Keratinocyte (primary cell): ENCODE data around the gene MED12L. TPM values are rescaled to one million over a fixed set of nuclear protein-coding genes. Genes with fewer than 3 reads are reported as not detected.

Source experiments
- DNase-seq: peaks from one replicate; pipeline ENCODE4 v3.0.0-alpha.2; 2011; ENCODE audit warnings: low read depth, missing footprints, low spot score
- FAIRE-seq: peaks from 2 replicates; lab custom pipeline; 2011; peaks lifted over from hg19 to GRCh38; lab: Jason Lieb, UNC
- H2AFZ ChIP-seq: 2 replicates; pipeline ENCODE4 v1.6.0; 2012; ENCODE audit warnings: low read length, control low read depth, inconsistent platforms; ENCODE audit not compliant: control insufficient read depth
- H3K27ac ChIP-seq: 2 replicates; pipeline ENCODE4 v1.5.1; 2011; ENCODE audit warnings: low read length; ENCODE audit not compliant: control insufficient read depth, insufficient read depth
- H3K27me3 ChIP-seq: 3 replicates; pipeline ENCODE4 v1.6.0; 2011; ENCODE audit warnings: low read length; ENCODE audit not compliant: control insufficient read depth, insufficient read depth; ENCODE audit errors: extremely low read depth
- H3K36me3 ChIP-seq, 2 experiments: 2 replicates in 1 of 2; 3 replicates in 1 of 2; pipeline ENCODE4 v1.5.1; 2011; ENCODE audit warnings: low read length in 2 of 2, mild to moderate bottlenecking in 1 of 2; ENCODE audit not compliant: control insufficient read depth in 2 of 2, insufficient read depth in 2 of 2; ENCODE audit errors: extremely low read depth in 1 of 2
- H3K4me1 ChIP-seq: 3 replicates; pipeline ENCODE4 v1.5.1; 2011; ENCODE audit warnings: low read length; ENCODE audit not compliant: control insufficient read depth, insufficient read depth; ENCODE audit errors: extremely low read depth
- H3K4me2 ChIP-seq: 3 replicates; pipeline ENCODE4 v1.6.0; 2011; ENCODE audit warnings: low read depth, low read length; ENCODE audit not compliant: control insufficient read depth, insufficient read depth; ENCODE audit errors: extremely low read depth
- H3K4me3 ChIP-seq, 3 experiments: fragments of 200-600 bp in 1 of 3; sonication (generic) in 1 of 3; 2 replicates in 2 of 3; 3 replicates in 1 of 3; pipeline ENCODE4 v1.5.1; 2011 to 2016; ENCODE audit warnings: low read length in 3 of 3, mild to moderate bottlenecking in 3 of 3, control low read depth in 2 of 3, inconsistent platforms in 1 of 3, low read depth in 1 of 3, mixed read lengths in 1 of 3, mixed run types in 1 of 3, moderate library complexity in 1 of 3; ENCODE audit not compliant: control insufficient read depth in 2 of 3, insufficient read depth in 2 of 3; ENCODE audit errors: extremely low read depth in 1 of 3
- H3K79me2 ChIP-seq: 2 replicates; pipeline ENCODE4 v1.6.0; 2012; ENCODE audit warnings: low read length; ENCODE audit not compliant: control insufficient read depth, insufficient read depth
- H3K9ac ChIP-seq: 3 replicates; pipeline ENCODE4 v1.6.0; 2011; ENCODE audit warnings: low read length; ENCODE audit not compliant: control insufficient read depth, insufficient read depth; ENCODE audit errors: extremely low read depth
- H3K9me1 ChIP-seq: 3 replicates; pipeline ENCODE4 v1.6.0; 2011; ENCODE audit warnings: low read length; ENCODE audit not compliant: control insufficient read depth, insufficient read depth; ENCODE audit errors: extremely low read depth
- H3K9me3 ChIP-seq: 2 replicates; pipeline ENCODE4 v1.5.1; 2012; ENCODE audit warnings: low read depth, low read length; ENCODE audit not compliant: control insufficient read depth
- H4K20me1 ChIP-seq: 3 replicates; pipeline ENCODE4 v1.6.0; 2011; ENCODE audit warnings: low read length; ENCODE audit not compliant: control insufficient read depth, insufficient read depth; ENCODE audit errors: extremely low read depth
- EZH2 ChIP-seq: IDR thresholded peaks from one replicate; pipeline ENCODE4 v1.6.1; 2012; ENCODE audit warnings: inconsistent platforms, mild to moderate bottlenecking, low read length, moderate library complexity
- dilution Hi-C: fragments of 300-500 bp; cut with MboI; formaldehyde crosslinking; loops from one replicate; pipeline ENCODE4 v1.7.0; 2020; ENCODE audit warnings: low sequenced_read_pairs; ENCODE audit not compliant: extremely low pct_ligation_motif_present
- polyA plus RNA-seq, 5 experiments: library from polyadenylated mRNA; depleted of rRNA in 3 of 5; stranded (reverse) in 3 of 5; stranded (forward) in 1 of 5; unstranded in 1 of 5; fragments of >200 nt; gene quantifications; 1 replicate in 1 of 5; 2 replicates in 3 of 5; 3 replicates in 1 of 5; pipeline versions ENCODE4 v1.2.1 to v1.2.3, GENCODE V29; 2011 to 2012; ENCODE audit warnings: missing spikeins in 2 of 5, low read depth in 1 of 5, low replicate concordance in 1 of 5
- TF ChIP-seq, protein P1 (sequence below), 3 experiments: IDR thresholded peaks in 1 of 3; conservative IDR thresholded peaks in 1 of 3; optimal IDR thresholded peaks in 1 of 3; 2 replicates in 2 of 3; 3 replicates in 1 of 3; pipeline versions ENCODE3 to v1.5.1; 2011; ENCODE audit warnings: low read length in 3 of 3, mild to moderate bottlenecking in 3 of 3, moderate library complexity in 2 of 3, control low read depth in 1 of 3, inconsistent platforms in 1 of 3; ENCODE audit not compliant: insufficient read depth in 2 of 3; ENCODE audit errors: extremely low read depth in 1 of 3

Gene MED12L
- polyA plus RNA-seq, 1 donor (not counting 4 experiments of a cell fraction or from before 2014, with no cell fraction given): 0.04 TPM

DNA sequence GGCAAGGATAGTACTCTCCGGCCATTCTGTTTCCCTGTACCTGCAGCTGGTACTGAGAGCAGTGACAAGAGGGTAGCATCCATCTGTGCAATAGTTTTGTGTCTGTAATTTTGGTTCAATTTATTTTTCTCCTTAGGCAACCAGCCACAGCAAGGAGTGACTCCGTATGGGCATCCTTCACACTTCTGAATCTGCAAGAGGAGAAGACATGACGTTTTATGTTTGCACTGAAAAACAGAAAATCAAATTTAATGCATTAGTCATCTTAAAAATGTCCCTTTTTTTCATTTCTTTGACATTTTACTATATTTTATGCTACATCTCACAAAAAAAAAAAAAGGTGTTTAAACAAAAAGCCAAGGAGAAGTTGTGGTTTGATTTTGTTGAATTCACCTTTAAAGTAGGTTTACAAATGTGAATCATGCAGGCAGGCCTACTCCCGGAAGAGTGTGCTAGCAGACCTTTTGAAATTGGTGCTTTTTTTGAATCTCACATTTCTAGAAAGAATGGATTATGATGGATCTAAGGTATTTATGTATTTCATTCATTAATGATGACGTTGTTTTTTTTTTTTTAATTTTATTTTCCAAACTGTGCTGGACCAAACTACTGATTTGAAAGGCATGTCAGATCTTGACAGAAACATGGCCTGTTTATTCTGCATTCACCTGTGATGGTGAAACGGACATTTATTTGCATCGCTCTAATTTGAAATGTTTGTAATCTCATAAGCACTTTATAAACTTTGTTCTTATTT lies 347.3 kb downstream of the MED12L start:
- no peak overlapping the region for H3K27ac ChIP-seq
- dilution Hi-C loops: no loop called here

GRCh38 chr3:151434151-151434890 lies 348.9 kb downstream of the MED12L start:
- Histone ChIP-seq H3K4me3 (no peak overlapping the region), H3K4me2 (peak overlapping the region; percentile 12), H3K27ac (peak overlapping the region; percentile 50), H2AFZ (no peak overlapping the region), H3K9me1 (no peaks in the 10 kb centered on the region), H3K27me3 (no peaks in the 10 kb centered on the region), H3K79me2 (no peaks in the 10 kb centered on the region), H3K9me3 (no peaks in the 10 kb centered on the region), H3K9ac (no peak overlapping the region), H3K4me1 (peaks cover 10% of the 10 kb centered on the region), H3K36me3 (no peaks in the 10 kb centered on the region), H4K20me1 (no peaks in the 10 kb centered on the region)
- FAIRE-seq (peak; percentile 26), DNase-seq (peak; percentile 13)
- dilution Hi-C loops: no loop called here
- TF ChIP-seq, protein P1, sequence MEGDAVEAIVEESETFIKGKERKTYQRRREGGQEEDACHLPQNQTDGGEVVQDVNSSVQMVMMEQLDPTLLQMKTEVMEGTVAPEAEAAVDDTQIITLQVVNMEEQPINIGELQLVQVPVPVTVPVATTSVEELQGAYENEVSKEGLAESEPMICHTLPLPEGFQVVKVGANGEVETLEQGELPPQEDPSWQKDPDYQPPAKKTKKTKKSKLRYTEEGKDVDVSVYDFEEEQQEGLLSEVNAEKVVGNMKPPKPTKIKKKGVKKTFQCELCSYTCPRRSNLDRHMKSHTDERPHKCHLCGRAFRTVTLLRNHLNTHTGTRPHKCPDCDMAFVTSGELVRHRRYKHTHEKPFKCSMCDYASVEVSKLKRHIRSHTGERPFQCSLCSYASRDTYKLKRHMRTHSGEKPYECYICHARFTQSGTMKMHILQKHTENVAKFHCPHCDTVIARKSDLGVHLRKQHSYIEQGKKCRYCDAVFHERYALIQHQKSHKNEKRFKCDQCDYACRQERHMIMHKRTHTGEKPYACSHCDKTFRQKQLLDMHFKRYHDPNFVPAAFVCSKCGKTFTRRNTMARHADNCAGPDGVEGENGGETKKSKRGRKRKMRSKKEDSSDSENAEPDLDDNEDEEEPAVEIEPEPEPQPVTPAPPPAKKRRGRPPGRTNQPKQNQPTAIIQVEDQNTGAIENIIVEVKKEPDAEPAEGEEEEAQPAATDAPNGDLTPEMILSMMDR (optimal IDR thresholded peaks at IDR 0.05 in 1 of 3, IDR thresholded peaks at IDR 0.05 in 1 of 3, conservative IDR thresholded peaks at IDR 0.05 in 1 of 3; ENCODE audit: extremely low read depth in 1 of 3, insufficient read depth in 2 of 3, low read length in 3 of 3): no peak

More for the DNA sequence above, 347.3 kb downstream of the MED12L start:
- Histone ChIP-seq H4K20me1 (no peaks in the 10 kb centered on the region), H3K79me2 (no peaks in the 10 kb centered on the region), H3K36me3 (no peaks in the 10 kb centered on the region), H3K9ac (no peak overlapping the region), H3K9me3 (no peaks in the 10 kb centered on the region), H3K4me3 (no peak overlapping the region), H2AFZ (no peak overlapping the region), H3K27me3 (no peaks in the 10 kb centered on the region), H3K4me1 (peaks cover 10% of the 10 kb centered on the region), H3K9me1 (no peaks in the 10 kb centered on the region), H3K4me2 (no peak overlapping the region)
- FAIRE-seq (no peak), DNase-seq (no peak)
- no peak for TF ChIP-seq EZH2
- TF ChIP-seq, protein P1 (optimal IDR thresholded peaks at IDR 0.05 in 1 of 3, IDR thresholded peaks at IDR 0.05 in 1 of 3, conservative IDR thresholded peaks at IDR 0.05 in 1 of 3; ENCODE audit: extremely low read depth in 1 of 3, insufficient read depth in 2 of 3, low read length in 3 of 3): no peak
